HL-60 (cell line): ENCODE data around the gene CPVL.

Experiments used
- DNase-seq, 2 experiments: peaks; one replicate each; pipeline ENCODE4 v3.0.0-alpha.2; 2010 to 2020; ENCODE audit warnings: low read depth in 1 of 2, low spot score in 1 of 2
- H3K27ac ChIP-seq: fragments of 250-450 bp; sonication (Bioruptor Pico); replicated peaks from 2 replicates; pipeline ENCODE4 v1.5.1; 2020; ENCODE audit warnings: mild to moderate bottlenecking, moderate library complexity
- H3K27me3 ChIP-seq: fragments of 250-450 bp; sonication (Bioruptor Pico); 2 replicates; pipeline ENCODE4 v1.5.1; 2021; ENCODE audit warnings: mild to moderate bottlenecking, moderate library complexity; ENCODE audit not compliant: insufficient read depth, poor library complexity, severe bottlenecking
- H3K4me3 ChIP-seq: replicated peaks from 2 replicates; pipeline ENCODE4 v1.5.1; 2011; ENCODE audit warnings: mild to moderate bottlenecking, control low read depth, low read length; ENCODE audit not compliant: insufficient read depth
- CTCF ChIP-seq: IDR thresholded peaks from one replicate; pipeline ENCODE4 v1.5.1; 2011; ENCODE audit warnings: low read length, control low read depth, inconsistent platforms; ENCODE audit not compliant: insufficient read depth
- GABPA ChIP-seq: IDR thresholded peaks from 2 replicates; pipeline ENCODE4 v1.6.1; 2012; ENCODE audit warnings: low read depth
- POLR2AphosphoS5 ChIP-seq: IDR thresholded peaks from 2 replicates; pipeline ENCODE4 v1.6.1; 2012; ENCODE audit warnings: low read depth
- REST ChIP-seq: IDR thresholded peaks from 2 replicates; pipeline ENCODE4 v1.6.1; 2012; ENCODE audit warnings: low read depth; ENCODE audit not compliant: insufficient replicate concordance
- SPI1 ChIP-seq: IDR thresholded peaks from 2 replicates; pipeline ENCODE4 v1.6.1; 2012; ENCODE audit warnings: low read depth, mild to moderate bottlenecking, borderline replicate concordance

Gene CPVL

GRCh38 chr7:29105191-29105590 lies 41.1 kb downstream of the CPVL start:
- Histone ChIP-seq H3K4me3 (no peak overlapping the region), H3K27ac (no peak overlapping the region), H3K27me3 (no peaks in the 10 kb centered on the region)
- TF ChIP-seq SPI1 (no peak), REST (no peak), POLR2AphosphoS5 (no peak)
- no peak for DNase-seq

GRCh38 chr7:29102558-29103151 lies 43.7 kb downstream of the CPVL start:
- Histone ChIP-seq H3K27ac (no peak overlapping the region), H3K27me3 (no peaks in the 10 kb centered on the region), H3K4me3 (no peak overlapping the region)
- DNase-seq = peak; percentile 21 to 49
- no peak for TF ChIP-seq POLR2AphosphoS5
- TF ChIP-seq SPI1 = no peak
- TF ChIP-seq CTCF = no peak
- no peak for TF ChIP-seq GABPA
- TF ChIP-seq REST = no peak

- no peaks in the 10 kb centered on the region for H3K27me3 ChIP-seq
- TF ChIP-seq CTCF = no peak
- TF ChIP-seq POLR2AphosphoS5 = no peak
- no peak for TF ChIP-seq GABPA
- no peak overlapping the region for H3K4me3 ChIP-seq
- no peak for DNase-seq
- no peak overlapping the region for H3K27ac ChIP-seq
Measured at GRCh38 chr7:29100924-29101323, 45.4 kb downstream of the CPVL start.

- no peak overlapping the region for H3K27ac ChIP-seq
- no peak overlapping the region for H3K4me3 ChIP-seq
- DNase-seq = no peak
- no peak for TF ChIP-seq REST
- TF ChIP-seq POLR2AphosphoS5 = no peak
- no peak for TF ChIP-seq SPI1
- no peak for TF ChIP-seq GABPA
- no peak for TF ChIP-seq CTCF
- no peaks in the 10 kb centered on the region for H3K27me3 ChIP-seq
Measured at GRCh38 chr7:29099896-29100847, 46.2 kb downstream of the CPVL start.
